ENCODE results near the gene MESP2.

The MESP2 gene

DNA sequence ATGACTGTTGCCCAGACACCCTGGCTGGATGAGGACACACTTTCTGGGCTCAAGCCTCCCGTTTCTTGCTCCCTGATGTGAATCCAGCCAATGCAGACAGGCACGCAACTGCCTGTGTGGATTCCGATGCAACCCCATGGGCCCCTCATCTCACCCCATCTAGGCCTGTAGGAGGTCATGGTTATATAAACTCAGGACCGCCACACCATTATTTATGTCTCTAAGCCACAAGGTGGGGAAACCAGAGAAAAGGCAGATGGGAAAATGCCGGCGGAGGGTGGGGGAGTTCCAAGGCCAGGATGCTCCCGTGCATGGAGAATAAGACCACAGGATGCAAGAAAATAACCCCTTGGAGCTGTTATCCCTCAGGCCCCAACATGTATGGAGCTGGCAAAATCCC, 27.1 kb upstream of the MESP2 start:
- no peak overlapping the region for H3K4me3 ChIP-seq (ENCODE audit: low read depth, low read length)
- no peak for DNase-seq (ENCODE audit: low read depth)
- TF ChIP-seq, protein P1, sequence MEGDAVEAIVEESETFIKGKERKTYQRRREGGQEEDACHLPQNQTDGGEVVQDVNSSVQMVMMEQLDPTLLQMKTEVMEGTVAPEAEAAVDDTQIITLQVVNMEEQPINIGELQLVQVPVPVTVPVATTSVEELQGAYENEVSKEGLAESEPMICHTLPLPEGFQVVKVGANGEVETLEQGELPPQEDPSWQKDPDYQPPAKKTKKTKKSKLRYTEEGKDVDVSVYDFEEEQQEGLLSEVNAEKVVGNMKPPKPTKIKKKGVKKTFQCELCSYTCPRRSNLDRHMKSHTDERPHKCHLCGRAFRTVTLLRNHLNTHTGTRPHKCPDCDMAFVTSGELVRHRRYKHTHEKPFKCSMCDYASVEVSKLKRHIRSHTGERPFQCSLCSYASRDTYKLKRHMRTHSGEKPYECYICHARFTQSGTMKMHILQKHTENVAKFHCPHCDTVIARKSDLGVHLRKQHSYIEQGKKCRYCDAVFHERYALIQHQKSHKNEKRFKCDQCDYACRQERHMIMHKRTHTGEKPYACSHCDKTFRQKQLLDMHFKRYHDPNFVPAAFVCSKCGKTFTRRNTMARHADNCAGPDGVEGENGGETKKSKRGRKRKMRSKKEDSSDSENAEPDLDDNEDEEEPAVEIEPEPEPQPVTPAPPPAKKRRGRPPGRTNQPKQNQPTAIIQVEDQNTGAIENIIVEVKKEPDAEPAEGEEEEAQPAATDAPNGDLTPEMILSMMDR (IDR thresholded peaks at IDR 0.05; ENCODE audit: insufficient read depth, low read depth, low read length, missing control alignments), result no peak

GRCh38 chr15:89749526-89749925, 26.6 kb upstream of the MESP2 start:
- TF ChIP-seq, protein P1 (IDR thresholded peaks at IDR 0.05; ENCODE audit: insufficient read depth, low read depth, low read length, missing control alignments), result no peak
- no peak overlapping the region for H3K4me3 ChIP-seq (ENCODE audit: low read depth, low read length)
- DNase-seq (ENCODE audit: low read depth), result no peak

- no peak for DNase-seq (ENCODE audit: low read depth)
- peak overlapping the region; percentile 55 for H3K4me3 ChIP-seq (ENCODE audit: low read depth, low read length)
- TF ChIP-seq, protein P1 (IDR thresholded peaks at IDR 0.05; ENCODE audit: insufficient read depth, low read depth, low read length, missing control alignments), result no peak
Measured at GRCh38 chr15:89749951-89750559, 26.1 kb upstream of the MESP2 start.

DNA sequence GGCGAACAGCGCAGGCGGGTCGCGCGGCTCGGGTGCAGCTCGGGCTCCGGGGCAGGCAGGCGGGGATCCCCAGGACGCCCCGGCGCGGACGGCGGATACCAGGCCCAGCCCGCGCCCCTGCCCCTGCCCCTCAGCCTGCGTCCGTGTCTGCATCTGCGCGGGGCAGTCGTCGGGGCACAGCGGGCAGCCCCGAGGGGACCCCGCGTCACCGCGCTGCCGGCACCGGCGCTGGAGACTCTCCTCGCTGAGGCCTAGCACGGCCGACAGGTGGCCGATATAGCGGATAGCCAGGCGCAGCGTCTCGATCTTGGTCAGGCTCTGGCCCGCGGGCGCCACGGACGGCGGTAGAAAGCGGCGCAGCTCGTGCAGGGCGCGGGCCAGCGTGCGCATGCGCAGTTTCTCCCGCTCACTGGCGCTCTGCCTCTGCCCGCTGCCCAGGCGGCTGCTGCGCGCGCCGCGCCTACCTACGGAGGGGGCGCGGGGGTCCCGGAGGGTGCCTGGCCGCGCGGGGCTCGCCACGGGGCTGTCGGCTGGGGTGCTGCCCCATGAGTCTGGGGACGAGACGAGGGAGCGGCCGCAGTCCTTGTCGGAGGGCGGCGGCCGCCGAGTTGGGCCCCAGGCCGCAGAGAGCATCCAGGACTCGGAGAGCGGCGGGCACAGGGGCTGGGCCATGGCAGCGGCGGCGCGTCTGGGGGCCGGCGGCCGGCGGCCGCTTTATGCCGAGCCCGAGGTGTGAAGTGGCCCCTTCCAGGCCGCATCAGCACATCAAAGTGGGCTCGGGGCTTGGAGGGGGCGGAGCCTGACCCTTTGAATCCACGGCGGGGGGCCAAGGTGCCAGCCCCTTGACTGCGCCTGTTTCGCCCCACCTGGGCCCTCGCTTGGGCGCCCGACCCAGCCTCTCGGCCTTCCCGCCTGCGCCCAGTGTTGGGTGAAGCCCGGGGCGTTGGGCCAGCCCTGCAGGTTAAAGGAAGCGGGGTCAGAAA, 25.3 kb upstream of the MESP2 start, which contains the start of gene MESP1:
Gene MESP1 (minus strand): TSS at position 690 of the 983 bp plus-strand sequence. CDS start 18 bp downstream, at position 672.
- peak; percentile 95 for DNase-seq (ENCODE audit: low read depth)
- H3K4me3 ChIP-seq (ENCODE audit: low read depth, low read length), result peak within 1 kb of the TSS; percentile 55
- TF ChIP-seq, protein P1 (IDR thresholded peaks at IDR 0.05; ENCODE audit: insufficient read depth, low read depth, low read length, missing control alignments), result peak; percentile 67

- TF ChIP-seq, protein P1 (IDR thresholded peaks at IDR 0.05; ENCODE audit: insufficient read depth, low read depth, low read length, missing control alignments), result no peak
- H3K4me3 ChIP-seq (ENCODE audit: low read depth, low read length), result no peak overlapping the region
- no peak for DNase-seq (ENCODE audit: low read depth)
Measured at GRCh38 chr15:89751748-89752147, 24.4 kb upstream of the MESP2 start.

GRCh38 chr15:89753855-89754254, 22.3 kb upstream of the MESP2 start:
- H3K4me3 ChIP-seq (ENCODE audit: low read depth, low read length), result no peak overlapping the region
- no peak for DNase-seq (ENCODE audit: low read depth)
- TF ChIP-seq, protein P1 (IDR thresholded peaks at IDR 0.05; ENCODE audit: insufficient read depth, low read depth, low read length, missing control alignments), result no peak
